Kidney epithelial cell (primary cell): ENCODE data around the gene SNCA. TPM values are rescaled to one million over a fixed set of nuclear protein-coding genes. Genes with fewer than 3 reads are reported as not detected.
A peak's percentile ranks its signal among the peaks of the same experiment; 100 is the strongest.

Experiments used
- DNase-seq: peaks from one replicate; pipeline ENCODE4 v3.0.0-alpha.2; 2010; ENCODE audit warnings: low read depth
- H3K27me3 ChIP-seq: 2 replicates; pipeline ENCODE4 v1.6.0; 2011; ENCODE audit warnings: low read length; ENCODE audit not compliant: control insufficient read depth, insufficient read depth
- H3K36me3 ChIP-seq: 2 replicates; pipeline ENCODE4 v1.5.1; 2011; ENCODE audit warnings: low read length; ENCODE audit not compliant: control insufficient read depth, insufficient read depth
- H3K4me3 ChIP-seq: 2 replicates; pipeline ENCODE4 v1.5.1; 2011; ENCODE audit warnings: low read depth, mild to moderate bottlenecking, control low read depth, low read length
- CTCF ChIP-seq: IDR thresholded peaks from 2 replicates; pipeline ENCODE4 v1.5.1; 2011; ENCODE audit warnings: mild to moderate bottlenecking, moderate library complexity, low read length, control low read depth, inconsistent platforms; ENCODE audit not compliant: insufficient read depth, poor library complexity, severe bottlenecking
- total RNA-seq: library from RNA; depleted of rRNA; stranded (reverse); fragments of >200 nt; gene quantifications from 2 replicates; pipeline ENCODE4 v1.2.3, GENCODE V29; 2015

Gene SNCA
- total RNA-seq, 1 donor from 2014 or later = 8.7 TPM

- no peak overlapping the region for H3K4me3 ChIP-seq
These were observed 83.9 kb downstream of the SNCA start for GRCh38 chr4:89752932-89753598.

GRCh38 chr4:89751416-89751815 is 85.5 kb downstream of the SNCA start:
- H3K27me3 ChIP-seq = no peaks in the 10 kb centered on the region
- no peaks in the 10 kb centered on the region for H3K36me3 ChIP-seq
- DNase-seq = no peak
- no peak for TF ChIP-seq CTCF
- no peak overlapping the region for H3K4me3 ChIP-seq

More at GRCh38 chr4:89752932-89753598, 83.9 kb downstream of the SNCA start:
- DNase-seq = peak; percentile 97
- no peaks in the 10 kb centered on the region for H3K27me3 ChIP-seq
- no peak for TF ChIP-seq CTCF
- H3K36me3 ChIP-seq = no peaks in the 10 kb centered on the region

GRCh38 chr4:89746377-89746776 is 90.6 kb downstream of the SNCA start:
- H3K4me3 ChIP-seq = no peak overlapping the region
- no peaks in the 10 kb centered on the region for H3K36me3 ChIP-seq
- H3K27me3 ChIP-seq = no peaks in the 10 kb centered on the region
- no peak for TF ChIP-seq CTCF
- no peak for DNase-seq

- no peak for TF ChIP-seq CTCF
- H3K4me3 ChIP-seq = no peak overlapping the region
- H3K36me3 ChIP-seq = no peaks in the 10 kb centered on the region
- no peaks in the 10 kb centered on the region for H3K27me3 ChIP-seq
- no peak for DNase-seq
These were observed 91.3 kb downstream of the SNCA start for GRCh38 chr4:89745708-89746107.

- TF ChIP-seq CTCF = no peak
- H3K36me3 ChIP-seq = no peaks in the 10 kb centered on the region
- no peak overlapping the region for H3K4me3 ChIP-seq
- DNase-seq = no peak
- H3K27me3 ChIP-seq = no peaks in the 10 kb centered on the region
These were observed 92.0 kb downstream of the SNCA start for GRCh38 chr4:89744914-89745313.

GRCh38 chr4:89741768-89742167 is 95.2 kb downstream of the SNCA start:
- Histone ChIP-seq H3K27me3 (no peaks in the 10 kb centered on the region), H3K36me3 (no peaks in the 10 kb centered on the region), H3K4me3 (no peak overlapping the region)
- DNase-seq = no peak
- TF ChIP-seq CTCF = no peak
